WTC11 (cell line): ENCODE results near the gene NTN1.

Experiments used
- ATF2 ChIP-seq: sonication (generic); formaldehyde crosslinking; IDR thresholded peaks from 2 replicates; pipeline ENCODE4 v1.8.1; 2022; ENCODE audit warnings: low read depth, missing genetic modification reagents, borderline replicate concordance
- ERG ChIP-seq: fragments of 250-450 bp; sonication (Bioruptor Pico); IDR thresholded peaks from 2 replicates; pipeline ENCODE4 v1.8.0; 2021; ENCODE audit warnings: mild to moderate bottlenecking
- JAZF1 ChIP-seq: fragments of 250-450 bp; sonication (Bioruptor Pico); IDR thresholded peaks from 2 replicates; pipeline ENCODE4 v1.9.0; 2021; ENCODE audit warnings: moderate library complexity, mild to moderate bottlenecking, inconsistent platforms
- KAT7 ChIP-seq: sonication (generic); formaldehyde crosslinking; IDR thresholded peaks from 2 replicates; pipeline ENCODE4 v1.8.1; 2023; ENCODE audit warnings: missing genetic modification reagents, mild to moderate bottlenecking, borderline replicate concordance
- ZNF138 ChIP-seq: sonication (generic); formaldehyde crosslinking; conservative IDR thresholded peaks from 2 replicates; pipeline ENCODE4 v1.8.1; 2022; ENCODE audit warnings: mild to moderate bottlenecking, moderate library complexity, missing genetic modification reagents
- ZNF281 ChIP-seq: sonication (generic); formaldehyde crosslinking; IDR thresholded peaks from 2 replicates; pipeline ENCODE4 v1.8.0; 2023; ENCODE audit warnings: mild to moderate bottlenecking, missing genetic modification reagents

DNA sequence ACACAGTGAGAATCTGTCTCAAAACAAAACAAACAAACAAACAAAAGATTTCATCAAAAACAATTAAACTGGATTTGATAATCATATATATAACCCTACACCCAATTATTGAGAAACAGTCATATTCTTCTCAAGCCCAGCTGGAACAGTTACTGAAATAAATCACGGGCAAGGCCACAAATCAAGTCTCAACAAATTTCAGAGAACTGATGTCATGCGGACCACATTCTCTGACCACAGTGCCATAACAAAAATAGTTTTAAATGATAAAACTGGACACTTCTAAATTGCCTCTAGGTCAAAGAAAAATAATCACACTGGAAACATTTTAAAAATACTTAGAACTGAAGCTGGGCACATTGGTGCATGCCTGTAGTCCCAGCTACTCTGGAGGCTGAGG lies 39.9 kb upstream of the NTN1 start:
- TF ChIP-seq ATF2 (CRISPR knock-in tag) (no peak), JAZF1 (CRISPR knock-in tag) (no peak), ERG (CRISPR knock-in tag) (no peak), KAT7 (no peak), ZNF138 (CRISPR knock-in tag) (no peak), ZNF281 (no peak)
